Measurements from ENCODE around the gene DLG4.

DLG4 gene

DNA sequence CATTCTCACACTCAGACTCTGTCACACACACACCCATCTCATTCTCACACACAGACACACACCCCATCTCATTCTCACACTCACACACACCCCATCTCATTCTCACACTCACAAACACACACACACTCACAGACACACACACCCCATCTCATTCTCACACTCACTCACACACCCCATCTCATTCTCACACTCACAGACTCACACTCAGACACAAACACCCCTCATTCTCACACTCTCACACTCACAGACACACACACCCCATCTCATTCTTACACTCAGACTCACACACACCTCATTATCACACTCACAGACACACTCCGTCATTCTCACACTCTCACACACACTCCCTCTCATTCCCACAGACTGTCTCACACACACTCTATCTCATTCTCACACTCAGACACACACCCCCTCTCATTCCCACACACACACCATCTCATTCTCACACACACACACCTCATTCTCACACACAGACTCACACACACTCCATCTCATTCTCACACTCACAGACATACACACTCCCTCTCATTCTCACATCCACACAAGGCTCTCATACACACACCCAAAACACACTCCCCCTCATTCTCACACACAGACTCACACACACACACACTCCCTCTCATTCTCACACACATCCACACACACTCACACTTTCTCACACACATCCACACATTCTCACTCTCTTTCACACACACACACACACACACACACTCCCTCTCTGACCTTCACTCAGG, 43.4 kb downstream of the DLG4 start (continued):
- TF ChIP-seq ZNF350 (tag by site-specific recombination; IDR thresholded peaks at IDR 0.05) (no peak), SCRT2 (tag by site-specific recombination; IDR thresholded peaks at IDR 0.05) (no peak), ZNF561 (tag by site-specific recombination; IDR thresholded peaks at IDR 0.05; ENCODE audit: borderline replicate concordance) (no peak), ZNF214 (tag by site-specific recombination; IDR thresholded peaks at IDR 0.05; ENCODE audit: borderline replicate concordance) (no peak), ZFHX2 (tag by site-specific recombination; conservative IDR thresholded peaks at IDR 0.05) (peak; percentile 80), ZNF776 (tag by site-specific recombination; IDR thresholded peaks at IDR 0.05; ENCODE audit: borderline replicate concordance) (no peak), ZNF610 (tag by site-specific recombination; IDR thresholded peaks at IDR 0.05; ENCODE audit: borderline replicate concordance) (no peak), ZNF2 (tag by site-specific recombination; IDR thresholded peaks at IDR 0.05) (0 out of 2 replicates have a peak, but pooled peaks have one; percentile 29), IKZF3 (tag by site-specific recombination; IDR thresholded peaks at IDR 0.05) (no peak), ZNF626 (tag by site-specific recombination; IDR thresholded peaks at IDR 0.05) (no peak), ZNF133 (tag by site-specific recombination; IDR thresholded peaks at IDR 0.05) (no peak), ZNF202 (tag by site-specific recombination; IDR thresholded peaks at IDR 0.05; ENCODE audit: borderline replicate concordance) (no peak), ZNF146 (tag by site-specific recombination; IDR thresholded peaks at IDR 0.05) (peak; percentile 7; the same call in 1 of the 2 replicates), ZNF335 (tag by site-specific recombination; conservative IDR thresholded peaks at IDR 0.05) (no peak), EGR2 (tag by site-specific recombination; IDR thresholded peaks at IDR 0.05; ENCODE audit: low read depth) (peak; percentile 71; the same call in 1 of the 2 replicates), ZNF624 (tag by site-specific recombination; IDR thresholded peaks at IDR 0.05) (peak; percentile 31; the same call in 1 of the 2 replicates), SP3 (tag by site-specific recombination; IDR thresholded peaks at IDR 0.05) (no peak), ZNF658 (tag by site-specific recombination; IDR thresholded peaks at IDR 0.05) (no peak), BCL11A (tag by site-specific recombination; IDR thresholded peaks at IDR 0.05; ENCODE audit: low read depth) (no peak), PRDM1 (tag by site-specific recombination; IDR thresholded peaks at IDR 0.05) (peak; percentile 97), GLIS2 (tag by site-specific recombination; IDR thresholded peaks at IDR 0.05) (no peak), ZNF248 (tag by site-specific recombination; IDR thresholded peaks at IDR 0.05) (no peak), GLI4 (tag by site-specific recombination; IDR thresholded peaks at IDR 0.05) (peak; percentile 37; the same call in 1 of the 2 replicates)
- TF ChIP-seq, protein P1, sequence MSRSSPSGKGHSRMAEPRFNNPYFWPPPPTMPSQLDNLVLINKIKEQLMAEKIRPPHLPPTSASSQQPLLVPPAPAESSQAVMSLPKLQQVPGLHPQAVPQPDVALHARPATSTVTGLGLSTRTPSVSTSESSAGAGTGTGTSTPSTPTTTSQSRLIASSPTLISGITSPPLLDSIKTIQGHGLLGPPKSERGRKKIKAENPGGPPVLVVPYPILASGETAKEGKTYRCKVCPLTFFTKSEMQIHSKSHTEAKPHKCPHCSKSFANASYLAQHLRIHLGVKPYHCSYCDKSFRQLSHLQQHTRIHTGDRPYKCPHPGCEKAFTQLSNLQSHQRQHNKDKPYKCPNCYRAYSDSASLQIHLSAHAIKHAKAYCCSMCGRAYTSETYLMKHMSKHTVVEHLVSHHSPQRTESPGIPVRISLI (tag by site-specific recombination; IDR thresholded peaks at IDR 0.05): no peak
- TF ChIP-seq, protein P2, sequence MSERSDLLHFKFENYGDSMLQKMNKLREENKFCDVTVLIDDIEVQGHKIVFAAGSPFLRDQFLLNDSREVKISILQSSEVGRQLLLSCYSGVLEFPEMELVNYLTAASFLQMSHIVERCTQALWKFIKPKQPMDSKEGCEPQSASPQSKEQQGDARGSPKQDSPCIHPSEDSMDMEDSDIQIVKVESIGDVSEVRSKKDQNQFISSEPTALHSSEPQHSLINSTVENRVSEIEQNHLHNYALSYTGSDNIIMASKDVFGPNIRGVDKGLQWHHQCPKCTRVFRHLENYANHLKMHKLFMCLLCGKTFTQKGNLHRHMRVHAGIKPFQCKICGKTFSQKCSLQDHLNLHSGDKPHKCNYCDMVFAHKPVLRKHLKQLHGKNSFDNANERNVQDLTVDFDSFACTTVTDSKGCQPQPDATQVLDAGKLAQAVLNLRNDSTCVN (tag by site-specific recombination; optimal IDR thresholded peaks at IDR 0.05): no peak
- TF ChIP-seq, protein P3, sequence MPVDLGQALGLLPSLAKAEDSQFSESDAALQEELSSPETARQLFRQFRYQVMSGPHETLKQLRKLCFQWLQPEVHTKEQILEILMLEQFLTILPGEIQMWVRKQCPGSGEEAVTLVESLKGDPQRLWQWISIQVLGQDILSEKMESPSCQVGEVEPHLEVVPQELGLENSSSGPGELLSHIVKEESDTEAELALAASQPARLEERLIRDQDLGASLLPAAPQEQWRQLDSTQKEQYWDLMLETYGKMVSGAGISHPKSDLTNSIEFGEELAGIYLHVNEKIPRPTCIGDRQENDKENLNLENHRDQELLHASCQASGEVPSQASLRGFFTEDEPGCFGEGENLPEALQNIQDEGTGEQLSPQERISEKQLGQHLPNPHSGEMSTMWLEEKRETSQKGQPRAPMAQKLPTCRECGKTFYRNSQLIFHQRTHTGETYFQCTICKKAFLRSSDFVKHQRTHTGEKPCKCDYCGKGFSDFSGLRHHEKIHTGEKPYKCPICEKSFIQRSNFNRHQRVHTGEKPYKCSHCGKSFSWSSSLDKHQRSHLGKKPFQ (tag by site-specific recombination; IDR thresholded peaks at IDR 0.05): no peak
- TF ChIP-seq, protein P4, sequence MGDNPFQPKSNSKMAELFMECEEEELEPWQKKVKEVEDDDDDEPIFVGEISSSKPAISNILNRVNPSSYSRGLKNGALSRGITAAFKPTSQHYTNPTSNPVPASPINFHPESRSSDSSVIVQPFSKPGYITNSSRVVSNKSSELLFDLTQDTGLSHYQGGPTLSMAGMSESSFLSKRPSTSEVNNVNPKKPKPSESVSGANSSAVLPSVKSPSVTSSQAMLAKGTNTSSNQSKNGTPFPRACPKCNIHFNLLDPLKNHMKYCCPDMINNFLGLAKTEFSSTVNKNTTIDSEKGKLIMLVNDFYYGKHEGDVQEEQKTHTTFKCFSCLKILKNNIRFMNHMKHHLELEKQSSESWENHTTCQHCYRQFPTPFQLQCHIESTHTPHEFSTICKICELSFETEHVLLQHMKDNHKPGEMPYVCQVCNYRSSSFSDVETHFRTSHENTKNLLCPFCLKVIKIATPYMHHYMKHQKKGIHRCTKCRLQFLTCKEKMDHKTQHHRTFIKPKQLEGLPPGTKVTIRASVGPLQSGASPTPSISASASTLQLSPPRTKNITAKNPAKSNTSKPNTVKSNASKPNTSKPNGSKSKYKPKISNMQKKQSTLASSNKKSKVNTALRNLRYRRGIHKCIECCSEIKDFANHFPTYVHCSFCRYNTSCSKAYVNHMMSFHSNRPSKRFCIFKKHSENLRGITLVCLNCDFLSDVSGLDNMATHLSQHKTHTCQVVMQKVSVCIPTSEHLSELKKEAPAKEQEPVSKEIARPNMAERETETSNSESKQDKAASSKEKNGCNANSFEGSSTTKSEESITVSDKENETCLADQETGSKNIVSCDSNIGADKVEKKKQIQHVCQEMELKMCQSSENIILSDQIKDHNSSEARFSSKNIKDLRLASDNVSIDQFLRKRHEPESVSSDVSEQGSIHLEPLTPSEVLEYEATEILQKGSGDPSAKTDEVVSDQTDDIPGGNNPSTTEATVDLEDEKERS (tag by site-specific recombination; IDR thresholded peaks at IDR 0.05): no peak
- TF ChIP-seq, protein P5, sequence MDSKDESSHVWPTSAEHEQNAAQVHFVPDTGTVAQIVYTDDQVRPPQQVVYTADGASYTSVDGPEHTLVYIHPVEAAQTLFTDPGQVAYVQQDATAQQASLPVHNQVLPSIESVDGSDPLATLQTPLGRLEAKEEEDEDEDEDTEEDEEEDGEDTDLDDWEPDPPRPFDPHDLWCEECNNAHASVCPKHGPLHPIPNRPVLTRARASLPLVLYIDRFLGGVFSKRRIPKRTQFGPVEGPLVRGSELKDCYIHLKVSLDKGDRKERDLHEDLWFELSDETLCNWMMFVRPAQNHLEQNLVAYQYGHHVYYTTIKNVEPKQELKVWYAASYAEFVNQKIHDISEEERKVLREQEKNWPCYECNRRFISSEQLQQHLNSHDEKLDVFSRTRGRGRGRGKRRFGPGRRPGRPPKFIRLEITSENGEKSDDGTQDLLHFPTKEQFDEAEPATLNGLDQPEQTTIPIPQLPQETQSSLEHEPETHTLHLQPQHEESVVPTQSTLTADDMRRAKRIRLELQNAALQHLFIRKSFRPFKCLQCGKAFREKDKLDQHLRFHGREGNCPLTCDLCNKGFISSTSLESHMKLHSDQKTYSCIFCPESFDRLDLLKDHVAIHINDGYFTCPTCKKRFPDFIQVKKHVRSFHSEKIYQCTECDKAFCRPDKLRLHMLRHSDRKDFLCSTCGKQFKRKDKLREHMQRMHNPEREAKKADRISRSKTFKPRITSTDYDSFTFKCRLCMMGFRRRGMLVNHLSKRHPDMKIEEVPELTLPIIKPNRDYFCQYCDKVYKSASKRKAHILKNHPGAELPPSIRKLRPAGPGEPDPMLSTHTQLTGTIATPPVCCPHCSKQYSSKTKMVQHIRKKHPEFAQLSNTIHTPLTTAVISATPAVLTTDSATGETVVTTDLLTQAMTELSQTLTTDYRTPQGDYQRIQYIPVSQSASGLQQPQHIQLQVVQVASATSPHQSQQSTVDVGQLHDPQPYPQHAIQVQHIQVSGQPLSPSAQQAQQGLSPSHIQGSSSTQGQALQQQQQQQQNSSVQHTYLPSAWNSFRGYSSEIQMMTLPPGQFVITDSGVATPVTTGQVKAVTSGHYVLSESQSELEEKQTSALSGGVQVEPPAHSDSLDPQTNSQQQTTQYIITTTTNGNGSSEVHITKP (tag by site-specific recombination; IDR thresholded peaks at IDR 0.05): no peak
- TF ChIP-seq, protein P6, sequence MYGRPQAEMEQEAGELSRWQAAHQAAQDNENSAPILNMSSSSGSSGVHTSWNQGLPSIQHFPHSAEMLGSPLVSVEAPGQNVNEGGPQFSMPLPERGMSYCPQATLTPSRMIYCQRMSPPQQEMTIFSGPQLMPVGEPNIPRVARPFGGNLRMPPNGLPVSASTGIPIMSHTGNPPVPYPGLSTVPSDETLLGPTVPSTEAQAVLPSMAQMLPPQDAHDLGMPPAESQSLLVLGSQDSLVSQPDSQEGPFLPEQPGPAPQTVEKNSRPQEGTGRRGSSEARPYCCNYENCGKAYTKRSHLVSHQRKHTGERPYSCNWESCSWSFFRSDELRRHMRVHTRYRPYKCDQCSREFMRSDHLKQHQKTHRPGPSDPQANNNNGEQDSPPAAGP (tag by site-specific recombination; IDR thresholded peaks at IDR 0.05): no peak

Measured in HEK293 (cell line).